ENCODE measurements around the gene ZNF511. TPM values are rescaled to one million over a fixed set of nuclear protein-coding genes. Genes with fewer than 3 reads are reported as not detected.

Gene ZNF511
- total RNA-seq, 1 experiment from 2014 or later, result 49.0 TPM

- Histone ChIP-seq H3K9ac (ENCODE audit: low read length) (no peak overlapping the region), H3K36me3 (ENCODE audit: control insufficient read depth in 1 of 2, insufficient read depth in 2 of 2, low read length in 2 of 2) (no peaks in the 10 kb centered on the region), H3K27me3 (ENCODE audit: insufficient read depth, low read length) (no peaks in the 10 kb centered on the region), H3K4me1 (ENCODE audit: control insufficient read depth in 1 of 2, insufficient read depth in 2 of 2, low read length in 2 of 2) (no peaks in the 10 kb centered on the region), H3K79me2 (ENCODE audit: insufficient read depth, low read length) (no peaks in the 10 kb centered on the region), H3K9me2 (ENCODE audit: insufficient read depth) (no peaks in the 10 kb centered on the region), H4K20me1 (ENCODE audit: insufficient read depth) (no peaks in the 10 kb centered on the region), H3K9me3 (ENCODE audit: control insufficient read depth in 1 of 2, insufficient read depth in 1 of 2, low read depth in 1 of 2, low read length in 2 of 2) (no peaks in the 10 kb centered on the region), H3K4me3 (replicated peaks in 1 of 2; ENCODE audit: low read depth in 1 of 2, low read length in 2 of 2) (no peak overlapping the region), H3K27ac (ENCODE audit: low read depth, low read length) (no peak overlapping the region), H2AFZ (ENCODE audit: low read depth, low read length, poor library complexity, severe bottlenecking) (no peak overlapping the region), H3K4me2 (ENCODE audit: low read length) (no peak overlapping the region)
- ChIA-PET CTCF (no interaction called here), RAD21 (ENCODE audit: low non-redundant PET in 1 of 2, low total read pairs in 2 of 2, uncharacterized antibody in 2 of 2, unreplicated experiment in 2 of 2) (no interaction called here), POLR2A (no interaction called here)
- DNase-seq (ENCODE audit: low read depth, low spot score), result no peak
- BruUV-seq (replicated peaks), result no TSS peak
- no peak for TF ChIP-seq YY1 (IDR thresholded peaks at IDR 0.05; ENCODE audit: extremely low read depth, insufficient replicate concordance, low read depth, low read length)
- TF ChIP-seq ZBTB33 (IDR thresholded peaks at IDR 0.05; ENCODE audit: extremely low read depth, insufficient replicate concordance, low read length), result no peak
- TF ChIP-seq EZH2 (IDR thresholded peaks at IDR 0.05), result no peak
- TF ChIP-seq JUND (IDR thresholded peaks at IDR 0.05), result no peak
- no peak for TF ChIP-seq ELF1 (IDR thresholded peaks at IDR 0.05; ENCODE audit: borderline replicate concordance, low read depth)
- TF ChIP-seq SIN3A (IDR thresholded peaks at IDR 0.05; ENCODE audit: low read depth), result no peak
- TF ChIP-seq ZNF274 (IDR thresholded peaks at IDR 0.05; ENCODE audit: low read depth, low read length), result no peak
- TF ChIP-seq POLR2A (IDR thresholded peaks at IDR 0.05; ENCODE audit: borderline replicate concordance, extremely low read depth, insufficient read depth, insufficient read length), result no peak
- no peak for TF ChIP-seq TCF7L2 (IDR thresholded peaks at IDR 0.05; ENCODE audit: borderline replicate concordance, extremely low read depth, insufficient read depth, insufficient read length)
- TF ChIP-seq POLR2AphosphoS5 (IDR thresholded peaks at IDR 0.05; ENCODE audit: low read depth, low read length), result no peak
- no peak for TF ChIP-seq REST (IDR thresholded peaks at IDR 0.05; ENCODE audit: low read depth)
- no peak for TF ChIP-seq MAX (IDR thresholded peaks at IDR 0.05)
- no peak for ATAC-seq
- intact Hi-C loops (cut with micrococcal nuclease), result no loop called here
Measured at GRCh38 chr10:133281628-133282372, 26.9 kb upstream of the ZNF511 start.

All from HCT116 (cell line).